Measurements from ENCODE around the gene ZNF200.

ZNF200 gene

DNA sequence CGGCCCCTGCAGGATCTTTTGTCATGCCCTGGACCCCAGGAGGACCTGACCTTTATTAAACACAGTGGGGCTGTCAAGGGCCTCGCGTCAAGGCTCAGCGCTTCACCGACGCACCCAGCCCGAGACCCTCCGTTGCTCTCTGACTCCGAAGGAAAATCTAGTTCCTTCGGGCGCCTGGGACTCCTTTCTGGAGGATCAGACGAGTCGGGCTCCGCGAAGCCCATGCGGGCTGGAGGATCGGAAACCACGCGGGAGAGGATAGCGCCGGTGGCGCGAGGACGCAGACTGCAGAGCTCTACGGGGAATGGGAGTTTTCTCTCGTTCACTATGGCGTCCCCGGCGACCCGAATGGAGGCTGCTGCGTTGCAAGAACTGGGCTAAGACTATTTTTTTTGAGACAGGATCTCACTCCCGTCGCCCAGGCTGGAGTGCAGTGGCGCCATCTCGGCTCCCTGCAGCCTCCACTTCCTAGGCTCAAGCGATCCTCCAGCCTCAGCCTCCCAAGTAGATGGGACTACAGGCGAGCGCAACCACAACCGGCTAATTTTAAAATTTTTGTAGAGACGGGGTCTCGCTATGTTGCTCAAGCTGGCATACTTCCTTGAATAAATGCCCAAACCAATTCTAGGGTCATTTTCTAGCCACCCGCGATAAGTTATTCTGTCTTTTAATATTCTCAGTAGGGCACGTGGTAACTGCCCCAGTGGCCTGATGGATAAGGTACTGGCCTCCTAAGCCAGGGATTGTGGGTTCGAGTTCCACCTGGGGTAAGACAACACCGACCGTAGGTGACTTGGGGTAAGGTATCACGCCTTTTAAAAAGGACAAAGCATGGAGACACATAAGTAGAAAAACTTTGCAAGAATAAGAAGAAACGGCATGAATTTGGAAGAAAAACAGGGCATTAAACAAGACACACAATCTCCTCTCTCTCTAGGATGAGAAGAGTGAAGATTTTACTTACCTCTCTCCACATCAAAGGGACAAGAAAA lies 41.4 kb downstream of the ZNF200 start:
- Histone ChIP-seq H3K4me3 (ENCODE audit: low read length) (no peak overlapping the region), H3K27ac (ENCODE audit: low read length) (no peak overlapping the region), H3K4me2 (ENCODE audit: low read depth, low read length) (no peak overlapping the region), H3F3A (ENCODE audit: insufficient read depth, low read length) (no peaks in the 10 kb centered on the region), H3K4me1 (ENCODE audit: low read length) (no peaks in the 10 kb centered on the region), H3K79me2 (ENCODE audit: low read length) (no peaks in the 10 kb centered on the region), H3K9ac (ENCODE audit: low read length) (no peak overlapping the region), H4K20me1 (ENCODE audit: insufficient read depth, low read length) (no peaks in the 10 kb centered on the region), H3K36me3 (replicated peaks; ENCODE audit: insufficient read depth, low read length) (no peaks in the 10 kb centered on the region), H3K27me3 (replicated peaks; ENCODE audit: insufficient read depth, low read length) (peaks cover 75% of the 10 kb centered on the region), H3K9me3 (replicated peaks; ENCODE audit: insufficient read depth, low read length) (no peaks in the 10 kb centered on the region), H2AFZ (ENCODE audit: low read length) (no peak overlapping the region), H3K9me2 (replicated peaks; ENCODE audit: insufficient read depth, low read length) (no peaks in the 10 kb centered on the region)
- TF ChIP-seq EZH2 (optimal IDR thresholded peaks at IDR 0.05; ENCODE audit: low read depth, low read length) = no peak
- TF ChIP-seq EZH2phosphoT487 (IDR thresholded peaks at IDR 0.05; ENCODE audit: low read length) = no peak
- TF ChIP-seq, protein P1, sequence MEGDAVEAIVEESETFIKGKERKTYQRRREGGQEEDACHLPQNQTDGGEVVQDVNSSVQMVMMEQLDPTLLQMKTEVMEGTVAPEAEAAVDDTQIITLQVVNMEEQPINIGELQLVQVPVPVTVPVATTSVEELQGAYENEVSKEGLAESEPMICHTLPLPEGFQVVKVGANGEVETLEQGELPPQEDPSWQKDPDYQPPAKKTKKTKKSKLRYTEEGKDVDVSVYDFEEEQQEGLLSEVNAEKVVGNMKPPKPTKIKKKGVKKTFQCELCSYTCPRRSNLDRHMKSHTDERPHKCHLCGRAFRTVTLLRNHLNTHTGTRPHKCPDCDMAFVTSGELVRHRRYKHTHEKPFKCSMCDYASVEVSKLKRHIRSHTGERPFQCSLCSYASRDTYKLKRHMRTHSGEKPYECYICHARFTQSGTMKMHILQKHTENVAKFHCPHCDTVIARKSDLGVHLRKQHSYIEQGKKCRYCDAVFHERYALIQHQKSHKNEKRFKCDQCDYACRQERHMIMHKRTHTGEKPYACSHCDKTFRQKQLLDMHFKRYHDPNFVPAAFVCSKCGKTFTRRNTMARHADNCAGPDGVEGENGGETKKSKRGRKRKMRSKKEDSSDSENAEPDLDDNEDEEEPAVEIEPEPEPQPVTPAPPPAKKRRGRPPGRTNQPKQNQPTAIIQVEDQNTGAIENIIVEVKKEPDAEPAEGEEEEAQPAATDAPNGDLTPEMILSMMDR (IDR thresholded peaks at IDR 0.05; ENCODE audit: low read length) = no peak
- DNase-seq = no peak

DNA sequence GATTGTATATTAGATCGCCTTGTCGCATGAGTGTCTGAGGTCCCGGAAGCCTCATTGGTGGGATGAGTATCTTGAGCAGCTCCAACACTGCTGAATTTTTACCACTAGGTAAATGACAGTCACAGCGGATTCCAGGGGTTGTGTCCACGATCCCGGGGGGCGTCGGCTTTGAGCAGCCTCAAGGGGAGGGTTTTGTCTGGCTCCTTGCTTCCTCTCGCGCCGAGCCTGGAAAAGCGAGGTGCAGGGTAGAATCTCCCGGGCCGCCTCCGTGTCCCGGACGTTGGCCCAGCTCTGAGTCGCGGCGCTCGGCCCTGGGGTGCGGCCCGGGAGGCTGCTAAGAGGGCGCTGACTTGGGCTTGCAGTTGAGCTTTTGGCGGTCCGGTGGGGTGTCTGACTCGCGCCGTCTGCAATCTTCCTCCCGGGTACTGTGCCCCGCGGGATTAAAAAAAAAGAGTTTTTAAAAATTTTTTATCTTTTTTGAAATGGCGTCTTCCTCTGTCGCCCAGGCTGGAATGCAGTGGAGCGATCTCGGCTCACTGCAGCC lies 42.4 kb downstream of the ZNF200 start:
- Histone ChIP-seq H3K4me1 (ENCODE audit: low read length) (no peaks in the 10 kb centered on the region), H3K4me2 (ENCODE audit: low read depth, low read length) (no peak overlapping the region), H3K9ac (ENCODE audit: low read length) (no peak overlapping the region), H3K27ac (ENCODE audit: low read length) (no peak overlapping the region), H3K9me3 (replicated peaks; ENCODE audit: insufficient read depth, low read length) (no peaks in the 10 kb centered on the region), H3K36me3 (replicated peaks; ENCODE audit: insufficient read depth, low read length) (no peaks in the 10 kb centered on the region), H3K27me3 (replicated peaks; ENCODE audit: insufficient read depth, low read length) (peaks cover 83% of the 10 kb centered on the region), H4K20me1 (ENCODE audit: insufficient read depth, low read length) (no peaks in the 10 kb centered on the region), H3K79me2 (ENCODE audit: low read length) (no peaks in the 10 kb centered on the region), H2AFZ (ENCODE audit: low read length) (no peak overlapping the region), H3K9me2 (replicated peaks; ENCODE audit: insufficient read depth, low read length) (no peaks in the 10 kb centered on the region), H3F3A (ENCODE audit: insufficient read depth, low read length) (no peaks in the 10 kb centered on the region), H3K4me3 (ENCODE audit: low read length) (no peak overlapping the region)
- TF ChIP-seq EZH2 (optimal IDR thresholded peaks at IDR 0.05; ENCODE audit: low read depth, low read length) (no peak), EZH2phosphoT487 (IDR thresholded peaks at IDR 0.05; ENCODE audit: low read length) (no peak)
- TF ChIP-seq, protein P1 (IDR thresholded peaks at IDR 0.05; ENCODE audit: low read length) = no peak
- DNase-seq = no peak

DNA sequence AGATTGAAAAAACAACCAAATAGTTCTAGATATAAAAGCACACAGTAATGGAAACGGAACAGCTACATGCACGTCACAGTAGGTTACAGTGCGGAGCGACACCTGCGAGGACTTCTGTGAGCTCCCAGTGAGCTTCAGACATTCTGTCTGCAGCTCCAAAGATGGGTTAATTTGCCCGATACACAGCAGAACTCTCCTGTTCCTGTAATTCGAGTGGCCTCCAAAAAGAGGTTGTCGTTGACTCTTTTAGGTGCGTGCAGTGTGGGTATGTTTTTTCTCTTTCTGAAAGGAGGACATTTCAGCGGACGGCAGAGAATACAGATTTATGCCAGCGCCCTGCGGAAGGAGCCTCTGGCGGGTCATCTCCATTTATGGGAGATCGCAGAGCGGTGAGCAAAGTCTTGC lies 44.0 kb downstream of the ZNF200 start:
- Histone ChIP-seq H3K36me3 (replicated peaks; ENCODE audit: insufficient read depth, low read length) (no peaks in the 10 kb centered on the region), H3K9me3 (replicated peaks; ENCODE audit: insufficient read depth, low read length) (no peaks in the 10 kb centered on the region), H4K20me1 (ENCODE audit: insufficient read depth, low read length) (no peaks in the 10 kb centered on the region), H3K27ac (ENCODE audit: low read length) (no peak overlapping the region), H3K4me2 (ENCODE audit: low read depth, low read length) (peak overlapping the region; percentile 55; the same call in 1 of the 2 replicates), H3K79me2 (ENCODE audit: low read length) (no peaks in the 10 kb centered on the region), H3K9ac (ENCODE audit: low read length) (no peak overlapping the region), H3K4me3 (ENCODE audit: low read length) (no peak overlapping the region), H3K27me3 (replicated peaks; ENCODE audit: insufficient read depth, low read length) (peaks cover 93% of the 10 kb centered on the region), H3K4me1 (ENCODE audit: low read length) (no peaks in the 10 kb centered on the region), H3K9me2 (replicated peaks; ENCODE audit: insufficient read depth, low read length) (no peaks in the 10 kb centered on the region), H2AFZ (ENCODE audit: low read length) (no peak overlapping the region), H3F3A (ENCODE audit: insufficient read depth, low read length) (no peaks in the 10 kb centered on the region)
- DNase-seq = no peak
- TF ChIP-seq, protein P1 (IDR thresholded peaks at IDR 0.05; ENCODE audit: low read length) = no peak
- TF ChIP-seq EZH2 (optimal IDR thresholded peaks at IDR 0.05; ENCODE audit: low read depth, low read length) (no peak), EZH2phosphoT487 (IDR thresholded peaks at IDR 0.05; ENCODE audit: low read length) (no peak)
